GM12874 (cell line): ENCODE results near the gene SLC37A3.

Experiments
- TF ChIP-seq, protein P1 (sequence below): IDR thresholded peaks from 2 replicates; pipeline ENCODE4 v1.5.1; 2011; ENCODE audit warnings: low read depth, mild to moderate bottlenecking, control low read depth, low read length, moderate library complexity; ENCODE audit not compliant: insufficient read depth

Gene SLC37A3

DNA sequence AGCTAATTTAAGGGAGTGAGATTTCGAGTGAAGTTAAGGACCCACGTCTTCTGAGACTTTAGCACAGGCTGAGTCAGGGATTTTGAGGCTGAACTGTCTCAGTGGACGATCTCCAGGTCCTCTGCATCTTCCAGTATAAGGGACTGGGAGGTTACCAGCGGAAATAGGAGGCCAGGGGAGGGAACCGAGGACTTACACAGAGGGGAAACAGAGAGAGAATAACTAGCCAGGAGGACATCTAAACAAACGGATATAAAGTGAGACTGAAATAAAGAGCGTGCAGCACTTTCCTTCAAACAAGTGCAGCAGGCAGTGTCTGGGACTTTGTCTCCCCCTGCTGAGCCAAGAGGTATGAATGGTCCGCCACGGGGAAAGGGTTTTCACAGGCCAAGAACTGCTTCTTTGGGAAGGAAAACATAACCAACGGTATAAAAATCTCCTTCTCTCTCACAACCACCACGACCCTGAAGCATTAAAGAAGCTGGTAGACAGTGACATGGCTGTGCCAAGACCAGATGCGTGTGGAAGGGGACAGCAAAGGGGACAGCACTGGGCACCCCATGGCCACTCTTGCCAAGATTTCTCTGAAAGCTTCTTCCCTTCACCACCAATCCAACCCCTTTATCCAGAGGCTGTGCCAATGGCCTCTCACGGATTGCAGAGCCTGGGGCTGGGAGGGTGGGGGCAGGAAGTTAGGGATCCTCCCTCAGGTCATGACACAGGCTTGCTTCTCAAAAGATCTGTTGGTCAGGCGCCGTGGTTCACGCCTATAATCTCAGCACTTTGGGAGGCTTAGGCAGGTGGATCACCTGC is 72.0 kb downstream of the SLC37A3 start:
- TF ChIP-seq, protein P1, sequence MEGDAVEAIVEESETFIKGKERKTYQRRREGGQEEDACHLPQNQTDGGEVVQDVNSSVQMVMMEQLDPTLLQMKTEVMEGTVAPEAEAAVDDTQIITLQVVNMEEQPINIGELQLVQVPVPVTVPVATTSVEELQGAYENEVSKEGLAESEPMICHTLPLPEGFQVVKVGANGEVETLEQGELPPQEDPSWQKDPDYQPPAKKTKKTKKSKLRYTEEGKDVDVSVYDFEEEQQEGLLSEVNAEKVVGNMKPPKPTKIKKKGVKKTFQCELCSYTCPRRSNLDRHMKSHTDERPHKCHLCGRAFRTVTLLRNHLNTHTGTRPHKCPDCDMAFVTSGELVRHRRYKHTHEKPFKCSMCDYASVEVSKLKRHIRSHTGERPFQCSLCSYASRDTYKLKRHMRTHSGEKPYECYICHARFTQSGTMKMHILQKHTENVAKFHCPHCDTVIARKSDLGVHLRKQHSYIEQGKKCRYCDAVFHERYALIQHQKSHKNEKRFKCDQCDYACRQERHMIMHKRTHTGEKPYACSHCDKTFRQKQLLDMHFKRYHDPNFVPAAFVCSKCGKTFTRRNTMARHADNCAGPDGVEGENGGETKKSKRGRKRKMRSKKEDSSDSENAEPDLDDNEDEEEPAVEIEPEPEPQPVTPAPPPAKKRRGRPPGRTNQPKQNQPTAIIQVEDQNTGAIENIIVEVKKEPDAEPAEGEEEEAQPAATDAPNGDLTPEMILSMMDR: peak; percentile 67

DNA sequence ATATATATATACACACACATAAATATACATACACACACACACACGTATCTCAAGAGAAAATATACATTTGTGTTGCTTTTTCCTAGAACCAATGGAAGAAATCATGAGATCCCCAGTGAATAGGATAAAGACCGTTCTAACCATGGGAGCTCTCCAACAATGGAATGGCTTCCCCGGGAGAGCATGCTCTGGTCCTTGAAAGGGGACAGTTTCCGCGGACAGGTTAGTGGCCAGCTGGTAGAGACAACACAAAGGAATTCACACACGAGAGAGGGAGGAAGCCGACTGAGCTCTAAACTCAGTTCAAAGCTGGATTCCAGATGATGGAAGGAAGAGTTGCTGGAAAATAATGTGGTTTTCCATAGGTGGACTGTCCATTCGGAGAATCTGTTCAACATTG is 72.7 kb downstream of the SLC37A3 start:
- TF ChIP-seq, protein P1: no peak

GRCh38 chr7:140324714-140325113 is 73.6 kb downstream of the SLC37A3 start:
- TF ChIP-seq, protein P1: no peak

GRCh38 chr7:140322759-140323158 is 75.6 kb downstream of the SLC37A3 start:
- TF ChIP-seq, protein P1: no peak

DNA sequence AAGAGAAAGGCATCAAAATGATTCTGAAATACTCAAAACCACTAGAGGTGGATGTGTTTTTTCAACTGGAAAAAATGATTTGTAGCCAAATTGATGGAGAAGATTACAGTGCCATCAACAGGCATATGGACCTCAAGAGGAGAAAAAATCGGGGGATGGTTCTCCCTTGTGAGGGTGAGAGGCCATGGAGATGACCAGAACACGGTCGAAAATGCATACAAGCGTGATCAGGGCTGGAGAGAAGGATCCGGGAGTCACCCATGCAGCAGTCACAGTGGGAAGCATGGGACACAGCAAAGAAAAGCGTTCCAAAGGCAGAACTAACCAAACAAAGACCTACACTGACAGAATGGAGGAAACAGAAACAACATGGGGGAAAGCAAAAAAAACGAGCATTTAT is 80.3 kb downstream of the SLC37A3 start:
- TF ChIP-seq, protein P1: no peak

- TF ChIP-seq, protein P1: no peak
These were observed 80.7 kb downstream of the SLC37A3 start for GRCh38 chr7:140317597-140317996.

GRCh38 chr7:140316165-140316661 is 82.1 kb downstream of the SLC37A3 start:
- TF ChIP-seq, protein P1: no peak
